ENCODE data around the gene ZNF77.

Gene ZNF77

DNA sequence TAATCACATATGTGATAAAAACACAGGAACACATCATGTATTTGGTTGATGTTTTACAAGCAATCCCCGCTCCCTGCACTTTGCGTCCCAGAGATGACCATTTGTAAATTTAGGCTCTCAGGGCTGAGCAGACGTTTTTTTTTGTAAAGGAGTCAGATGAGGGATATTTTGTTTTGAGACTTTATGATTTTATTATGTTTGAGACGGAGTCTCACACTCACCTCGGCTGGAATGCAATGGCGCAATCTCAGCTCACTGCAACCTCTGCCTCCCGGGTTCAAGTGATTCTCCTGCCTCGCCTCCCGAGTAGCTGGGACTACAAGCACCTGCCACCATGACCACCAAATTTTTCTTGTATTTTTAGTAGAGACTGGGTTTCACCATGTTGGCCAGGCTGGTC is 34.0 kb upstream of the ZNF77 start:
- no peak for DNase-seq (ENCODE audit: low read depth)
- no peak overlapping the region for H3K4me3 ChIP-seq (ENCODE audit: control insufficient read depth, low read depth, low read length)
- TF ChIP-seq, protein P1, sequence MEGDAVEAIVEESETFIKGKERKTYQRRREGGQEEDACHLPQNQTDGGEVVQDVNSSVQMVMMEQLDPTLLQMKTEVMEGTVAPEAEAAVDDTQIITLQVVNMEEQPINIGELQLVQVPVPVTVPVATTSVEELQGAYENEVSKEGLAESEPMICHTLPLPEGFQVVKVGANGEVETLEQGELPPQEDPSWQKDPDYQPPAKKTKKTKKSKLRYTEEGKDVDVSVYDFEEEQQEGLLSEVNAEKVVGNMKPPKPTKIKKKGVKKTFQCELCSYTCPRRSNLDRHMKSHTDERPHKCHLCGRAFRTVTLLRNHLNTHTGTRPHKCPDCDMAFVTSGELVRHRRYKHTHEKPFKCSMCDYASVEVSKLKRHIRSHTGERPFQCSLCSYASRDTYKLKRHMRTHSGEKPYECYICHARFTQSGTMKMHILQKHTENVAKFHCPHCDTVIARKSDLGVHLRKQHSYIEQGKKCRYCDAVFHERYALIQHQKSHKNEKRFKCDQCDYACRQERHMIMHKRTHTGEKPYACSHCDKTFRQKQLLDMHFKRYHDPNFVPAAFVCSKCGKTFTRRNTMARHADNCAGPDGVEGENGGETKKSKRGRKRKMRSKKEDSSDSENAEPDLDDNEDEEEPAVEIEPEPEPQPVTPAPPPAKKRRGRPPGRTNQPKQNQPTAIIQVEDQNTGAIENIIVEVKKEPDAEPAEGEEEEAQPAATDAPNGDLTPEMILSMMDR (IDR thresholded peaks at IDR 0.05; ENCODE audit: control insufficient read depth, insufficient read depth, low read depth, low read length, missing control alignments): no peak

DNA sequence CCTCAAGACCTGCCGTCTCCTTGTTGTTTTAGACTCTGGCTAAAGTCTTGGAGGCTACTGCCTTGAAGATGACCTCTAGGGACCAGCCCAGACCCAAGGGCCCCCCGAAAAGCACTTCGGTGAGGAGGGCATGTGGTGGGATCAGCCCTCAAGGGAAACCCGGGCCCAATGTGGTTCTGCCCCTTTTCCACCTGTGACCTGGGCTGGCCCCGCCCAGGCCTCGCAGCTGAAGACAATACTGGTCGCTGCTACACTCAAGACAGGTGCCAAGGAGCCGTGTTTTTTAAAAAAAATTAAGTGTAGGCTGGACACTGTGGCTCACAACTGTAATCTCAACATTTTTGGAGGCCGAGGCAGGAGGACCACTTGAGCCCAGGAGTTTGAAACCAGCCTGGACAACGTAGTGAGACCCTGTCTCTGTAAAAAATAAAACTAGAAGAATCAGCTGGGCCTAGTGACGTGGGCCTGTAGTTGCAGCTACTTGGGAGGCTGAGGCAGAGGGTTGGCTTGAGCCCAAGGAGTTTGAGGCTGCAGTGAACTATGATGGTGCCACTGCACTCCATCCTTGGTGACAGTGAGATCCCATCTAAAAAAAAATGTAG is 33.5 kb upstream of the ZNF77 start:
- no peak overlapping the region for H3K4me3 ChIP-seq (ENCODE audit: control insufficient read depth, low read depth, low read length)
- no peak for DNase-seq (ENCODE audit: low read depth)
- TF ChIP-seq, protein P1 (IDR thresholded peaks at IDR 0.05; ENCODE audit: control insufficient read depth, insufficient read depth, low read depth, low read length, missing control alignments): no peak

DNA sequence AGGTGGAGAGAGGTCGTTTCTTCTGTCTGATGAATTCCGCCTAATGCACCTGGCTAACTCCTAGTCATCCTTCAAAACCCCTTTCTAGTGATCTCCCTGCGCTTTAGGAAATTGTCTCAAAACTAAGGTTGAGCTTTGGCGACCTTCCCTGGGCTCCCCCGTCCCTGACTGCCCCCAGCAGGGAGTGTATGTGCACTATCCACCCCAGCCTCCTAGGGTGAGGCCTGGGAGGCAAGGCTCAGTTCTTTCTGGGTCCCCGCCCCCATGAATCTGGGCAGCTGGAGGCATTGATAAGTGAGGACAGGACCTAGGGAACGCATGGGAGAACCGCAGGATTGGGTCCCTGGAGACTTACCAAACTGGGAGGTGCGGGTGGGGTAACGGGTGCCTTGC is 33.0 kb upstream of the ZNF77 start:
- DNase-seq (ENCODE audit: low read depth): no peak
- H3K4me3 ChIP-seq (ENCODE audit: control insufficient read depth, low read depth, low read length): no peak overlapping the region
- TF ChIP-seq, protein P1 (IDR thresholded peaks at IDR 0.05; ENCODE audit: control insufficient read depth, insufficient read depth, low read depth, low read length, missing control alignments): no peak

DNA sequence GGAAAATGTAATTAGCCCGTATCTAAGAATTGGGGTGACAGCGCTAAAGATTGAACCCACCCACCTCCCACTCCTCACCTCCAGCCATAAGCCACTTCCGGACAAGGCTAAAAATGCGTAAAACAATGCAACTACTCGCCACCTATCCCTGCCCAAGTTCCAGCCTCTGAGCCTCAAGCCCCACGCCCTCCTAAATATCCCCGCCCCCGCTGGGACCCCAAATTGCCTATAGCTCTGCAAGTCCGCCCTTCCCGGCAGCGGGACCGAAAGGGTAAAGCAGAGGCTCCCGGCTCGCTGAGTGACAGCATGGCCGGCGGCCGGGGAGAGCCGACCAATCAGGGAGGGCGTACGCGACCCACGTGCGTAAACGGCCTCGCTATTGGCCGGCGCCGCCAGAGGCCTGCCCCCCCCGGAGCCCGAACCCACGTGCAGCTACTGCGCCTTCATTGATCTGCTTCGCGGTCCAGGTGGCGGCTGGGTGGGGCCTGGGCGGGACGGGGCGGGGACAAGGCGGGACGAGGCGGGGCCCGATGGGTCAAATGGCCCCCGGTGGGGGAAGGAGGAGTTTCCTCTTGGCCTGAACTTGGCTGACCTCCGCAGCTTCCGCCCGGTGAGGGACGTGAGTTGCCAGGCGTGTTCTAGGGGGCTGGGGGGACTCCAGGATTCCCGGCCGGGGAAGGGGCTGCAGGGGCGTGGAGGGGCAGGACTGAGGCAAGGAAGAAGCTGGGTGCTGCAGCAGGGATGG is 32.4 kb upstream of the ZNF77 start, which contains the start of gene TLE6:
Gene TLE6 (plus strand): TSS at position 564 of the 745 bp plus-strand sequence. CDS start 670 bp downstream, outside the sequence.
- peak within 1 kb of the TSS; percentile 49 for H3K4me3 ChIP-seq (ENCODE audit: control insufficient read depth, low read depth, low read length)
- TF ChIP-seq, protein P1 (IDR thresholded peaks at IDR 0.05; ENCODE audit: control insufficient read depth, insufficient read depth, low read depth, low read length, missing control alignments): no peak
- DNase-seq (ENCODE audit: low read depth): no peak

DNA sequence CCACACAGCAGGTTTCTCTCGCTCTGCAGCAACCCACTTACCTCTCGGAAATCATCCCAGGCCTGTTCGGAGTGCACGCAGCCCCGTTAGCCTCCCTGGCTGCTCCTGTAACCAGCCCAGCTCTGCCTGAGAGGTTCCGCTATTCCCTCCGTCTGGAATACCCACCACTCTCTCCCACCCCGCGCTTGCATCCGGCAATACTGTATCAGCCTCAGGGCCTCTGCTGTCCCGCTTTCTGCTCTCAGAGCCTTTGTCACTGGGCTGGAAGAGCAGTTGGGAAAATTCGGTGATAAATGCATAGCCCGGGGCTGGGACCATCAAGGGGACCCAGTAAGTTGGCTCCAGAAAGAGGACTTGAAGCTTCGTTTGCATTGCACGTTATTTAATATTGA is 31.8 kb upstream of the ZNF77 start:
- TF ChIP-seq, protein P1 (IDR thresholded peaks at IDR 0.05; ENCODE audit: control insufficient read depth, insufficient read depth, low read depth, low read length, missing control alignments): no peak
- no peak for DNase-seq (ENCODE audit: low read depth)
- H3K4me3 ChIP-seq (ENCODE audit: control insufficient read depth, low read depth, low read length): peak overlapping the region; percentile 49

DNA sequence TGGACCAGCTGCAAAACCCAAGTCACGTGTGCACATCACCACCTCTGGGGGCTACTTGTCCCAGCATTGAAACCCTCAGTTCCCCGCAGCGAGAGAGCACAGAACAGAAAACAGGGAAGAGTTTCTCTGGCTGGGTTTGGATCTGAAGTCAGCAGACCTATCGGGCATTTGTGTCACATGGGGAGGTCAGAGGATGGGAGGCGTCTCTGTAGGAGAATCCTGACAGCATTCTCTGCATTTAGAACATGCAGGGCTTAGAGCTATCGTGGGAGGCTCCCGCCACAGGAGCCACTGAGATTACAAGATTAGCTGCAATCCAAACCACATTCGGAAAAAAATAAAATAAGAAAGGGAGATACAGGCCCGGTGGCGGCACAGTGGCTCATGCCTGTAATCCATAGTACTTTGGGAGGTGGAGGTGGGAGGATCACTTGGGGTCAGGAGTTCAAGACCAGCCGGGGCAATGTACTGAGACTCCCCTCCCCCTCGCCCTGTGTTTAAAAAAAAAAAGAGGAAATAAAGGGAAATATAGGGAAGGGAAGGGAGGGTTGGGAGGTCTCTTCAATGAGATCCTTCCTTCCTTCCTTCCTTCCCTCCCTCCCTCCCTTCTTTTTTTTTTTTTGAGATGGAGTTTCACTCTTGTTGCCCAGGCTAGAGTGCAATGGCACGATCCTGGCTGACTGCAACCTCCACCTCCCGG is 29.7 kb upstream of the ZNF77 start:
- no peak overlapping the region for H3K4me3 ChIP-seq (ENCODE audit: control insufficient read depth, low read depth, low read length)
- no peak for DNase-seq (ENCODE audit: low read depth)
- TF ChIP-seq, protein P1 (IDR thresholded peaks at IDR 0.05; ENCODE audit: control insufficient read depth, insufficient read depth, low read depth, low read length, missing control alignments): no peak

All from AG09309 (cell line).